Astrocyte (in vitro differentiated cells and primary cell): ENCODE measurements around the gene CHCHD3. TPM values are rescaled to one million over a fixed set of nuclear protein-coding genes. Genes with fewer than 3 reads are reported as not detected.

Source experiments
- DNase-seq: peaks from one replicate; pipeline ENCODE4 v3.0.0-alpha.2; 2010; ENCODE audit warnings: low read depth
- FAIRE-seq: peaks from 2 replicates; lab custom pipeline; 2011; peaks lifted over from hg19 to GRCh38; lab: Jason Lieb, UNC
- H2AFZ ChIP-seq: 2 replicates; pipeline ENCODE4 v1.6.0; 2012; ENCODE audit warnings: low read depth, low read length, inconsistent platforms
- H3K27ac ChIP-seq: 2 replicates; pipeline ENCODE4 v1.5.1; 2011; ENCODE audit warnings: low read depth, low read length, inconsistent platforms
- H3K27me3 ChIP-seq: 2 replicates; pipeline ENCODE4 v1.6.0; 2011; ENCODE audit warnings: low read length, inconsistent platforms; ENCODE audit not compliant: insufficient read depth
- H3K36me3 ChIP-seq: 2 replicates; pipeline ENCODE4 v1.5.1; 2011; ENCODE audit warnings: low read length, inconsistent platforms; ENCODE audit not compliant: insufficient read depth
- H3K4me1 ChIP-seq: 2 replicates; pipeline ENCODE4 v1.5.1; 2011; ENCODE audit warnings: low read length, inconsistent platforms; ENCODE audit not compliant: insufficient read depth
- H3K4me2 ChIP-seq: 2 replicates; pipeline ENCODE4 v1.6.0; 2012; ENCODE audit warnings: low read length, inconsistent platforms
- H3K4me3 ChIP-seq: 2 replicates; pipeline ENCODE4 v1.5.1; 2011; ENCODE audit warnings: low read depth, mild to moderate bottlenecking, low read length, inconsistent platforms; ENCODE audit not compliant: insufficient read depth
- H3K79me2 ChIP-seq: 2 replicates; pipeline ENCODE4 v1.6.0; 2012; ENCODE audit warnings: mild to moderate bottlenecking, low read length, inconsistent platforms; ENCODE audit not compliant: insufficient read depth
- H3K9ac ChIP-seq: 2 replicates; pipeline ENCODE4 v1.6.0; 2012; ENCODE audit warnings: mild to moderate bottlenecking, low read length, inconsistent platforms
- H3K9me3 ChIP-seq: 2 replicates; pipeline ENCODE4 v1.5.1; 2012; ENCODE audit warnings: low read depth, mild to moderate bottlenecking, low read length, inconsistent platforms; ENCODE audit not compliant: insufficient read depth
- H4K20me1 ChIP-seq: 2 replicates; pipeline ENCODE4 v1.6.0; 2012; ENCODE audit warnings: low read length, inconsistent platforms; ENCODE audit not compliant: insufficient read depth
- H3K27ac Mint-ChIP-seq: one replicate; pipeline ENCODE4 v1.8.0; 2021; ENCODE audit warnings: mild to moderate bottlenecking, mixed read lengths; ENCODE audit not compliant: unreplicated experiment
- H3K27me3 Mint-ChIP-seq: one replicate; pipeline ENCODE4 v1.8.0; 2021; ENCODE audit warnings: low read depth, mixed read lengths; ENCODE audit not compliant: unreplicated experiment
- H3K36me3 Mint-ChIP-seq: one replicate; pipeline ENCODE4 v1.8.0; 2021; ENCODE audit warnings: low read depth, mixed read lengths; ENCODE audit not compliant: unreplicated experiment
- H3K4me1 Mint-ChIP-seq: one replicate; pipeline ENCODE4 v1.8.0; 2021; ENCODE audit warnings: low read depth, mixed read lengths; ENCODE audit not compliant: unreplicated experiment
- H3K4me3 Mint-ChIP-seq: one replicate; pipeline ENCODE4 v1.8.0; 2021; ENCODE audit warnings: mild to moderate bottlenecking, moderate library complexity, mixed read lengths; ENCODE audit not compliant: unreplicated experiment
- H3K9me3 Mint-ChIP-seq: one replicate; pipeline ENCODE4 v1.8.0; 2021; ENCODE audit warnings: mild to moderate bottlenecking, mixed read lengths; ENCODE audit not compliant: unreplicated experiment
- EZH2 ChIP-seq: IDR thresholded peaks from 2 replicates; pipeline ENCODE4 v1.6.1; 2012; ENCODE audit warnings: mild to moderate bottlenecking, low read length, inconsistent platforms; ENCODE audit not compliant: insufficient read depth
- total RNA-seq: library from RNA; stranded (reverse); gene quantifications from 2 replicates; pipeline ENCODE4 v1.2.1, GENCODE V29; 2021
- TF ChIP-seq, protein P1 (sequence below): IDR thresholded peaks from 2 replicates; pipeline ENCODE4 v1.5.1; 2011; ENCODE audit warnings: low read depth, mild to moderate bottlenecking, inconsistent platforms, low read length, moderate library complexity; ENCODE audit not compliant: insufficient read depth

Gene CHCHD3
- total RNA-seq, 1 donor from 2014 or later: 63.1 TPM

DNA sequence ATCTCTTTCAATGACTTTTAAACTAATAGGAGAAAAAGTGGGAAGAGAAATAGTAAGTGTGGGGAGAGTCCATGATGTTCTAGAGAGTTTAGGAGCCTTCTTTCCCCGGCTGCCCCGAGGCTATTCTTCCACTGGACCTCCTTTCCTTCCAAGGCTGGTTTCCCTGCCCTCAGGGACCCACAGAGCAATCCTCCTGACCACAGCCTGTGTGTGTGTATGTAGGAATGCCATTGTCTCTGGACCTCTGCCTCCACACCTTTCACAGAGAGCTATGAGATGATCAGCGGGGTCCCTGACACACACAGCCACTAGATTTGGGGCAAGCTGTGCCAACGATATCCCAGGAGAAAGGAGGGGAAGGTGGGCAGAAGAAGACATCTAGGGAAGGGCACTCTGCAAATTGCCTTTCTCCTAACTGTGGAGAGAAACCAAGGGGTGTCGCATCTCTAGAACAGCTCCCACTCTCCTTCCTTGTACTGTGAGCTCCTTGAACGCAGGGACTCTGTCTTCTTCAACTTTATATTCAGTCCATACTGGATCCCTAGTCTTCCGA lies 13.3 kb upstream of the CHCHD3 start:
- no peak overlapping the region for H3K9ac ChIP-seq

DNA sequence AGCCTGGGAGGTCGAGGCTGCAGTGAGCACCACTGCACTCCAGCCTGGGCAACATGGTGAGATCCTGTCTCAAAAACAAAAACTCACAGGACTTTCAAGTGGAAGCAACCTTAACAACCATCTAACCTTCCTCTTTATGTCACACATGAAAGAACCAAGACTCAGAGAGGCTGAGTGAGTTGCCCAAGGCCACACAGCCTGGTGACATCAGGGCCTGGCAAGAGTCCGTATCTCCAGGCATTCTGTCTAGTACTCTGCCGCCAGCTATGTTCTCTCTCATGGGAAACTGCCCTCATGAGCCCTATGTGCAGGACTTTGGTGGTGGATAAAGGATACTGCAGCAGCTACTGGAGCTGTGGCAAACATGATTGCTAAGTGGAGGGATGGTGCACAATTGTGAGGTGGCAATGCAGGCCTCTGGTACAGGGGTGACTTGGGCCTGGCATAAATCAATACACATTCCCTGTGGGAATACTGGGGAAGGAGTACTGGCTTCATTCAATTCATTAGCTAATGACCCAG lies 10.1 kb upstream of the CHCHD3 start:
- Mint-ChIP-seq H3K36me3 (no peaks in the 10 kb centered on the region), H3K27me3 (no peaks in the 10 kb centered on the region), H3K4me1 (no peaks in the 10 kb centered on the region), H3K4me3 (no peak overlapping the region), H3K9me3 (no peaks in the 10 kb centered on the region), H3K27ac (no peak overlapping the region)
- H3K27me3 ChIP-seq: no peaks in the 10 kb centered on the region
- no peaks in the 10 kb centered on the region for H4K20me1 ChIP-seq
- no peaks in the 10 kb centered on the region for H3K9me3 ChIP-seq
- TF ChIP-seq, protein P1, sequence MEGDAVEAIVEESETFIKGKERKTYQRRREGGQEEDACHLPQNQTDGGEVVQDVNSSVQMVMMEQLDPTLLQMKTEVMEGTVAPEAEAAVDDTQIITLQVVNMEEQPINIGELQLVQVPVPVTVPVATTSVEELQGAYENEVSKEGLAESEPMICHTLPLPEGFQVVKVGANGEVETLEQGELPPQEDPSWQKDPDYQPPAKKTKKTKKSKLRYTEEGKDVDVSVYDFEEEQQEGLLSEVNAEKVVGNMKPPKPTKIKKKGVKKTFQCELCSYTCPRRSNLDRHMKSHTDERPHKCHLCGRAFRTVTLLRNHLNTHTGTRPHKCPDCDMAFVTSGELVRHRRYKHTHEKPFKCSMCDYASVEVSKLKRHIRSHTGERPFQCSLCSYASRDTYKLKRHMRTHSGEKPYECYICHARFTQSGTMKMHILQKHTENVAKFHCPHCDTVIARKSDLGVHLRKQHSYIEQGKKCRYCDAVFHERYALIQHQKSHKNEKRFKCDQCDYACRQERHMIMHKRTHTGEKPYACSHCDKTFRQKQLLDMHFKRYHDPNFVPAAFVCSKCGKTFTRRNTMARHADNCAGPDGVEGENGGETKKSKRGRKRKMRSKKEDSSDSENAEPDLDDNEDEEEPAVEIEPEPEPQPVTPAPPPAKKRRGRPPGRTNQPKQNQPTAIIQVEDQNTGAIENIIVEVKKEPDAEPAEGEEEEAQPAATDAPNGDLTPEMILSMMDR: no peak
- no peak for TF ChIP-seq EZH2
- FAIRE-seq: no peak
- no peak for DNase-seq
- H3K4me2 ChIP-seq: no peak overlapping the region
- no peak overlapping the region for H2AFZ ChIP-seq
- no peaks in the 10 kb centered on the region for H3K36me3 ChIP-seq
- H3K4me3 ChIP-seq: no peak overlapping the region
- no peaks in the 10 kb centered on the region for H3K4me1 ChIP-seq
- H3K27ac ChIP-seq: no peak overlapping the region
- H3K9ac ChIP-seq: no peak overlapping the region
- H3K79me2 ChIP-seq: no peaks in the 10 kb centered on the region

More for the DNA sequence above, 13.3 kb upstream of the CHCHD3 start:
- H4K20me1 ChIP-seq: no peaks in the 10 kb centered on the region
- Mint-ChIP-seq H3K9me3 (no peaks in the 10 kb centered on the region), H3K36me3 (no peaks in the 10 kb centered on the region), H3K4me3 (no peak overlapping the region), H3K27ac (no peak overlapping the region), H3K4me1 (no peaks in the 10 kb centered on the region), H3K27me3 (peaks cover 11% of the 10 kb centered on the region)
- H3K4me3 ChIP-seq: no peak overlapping the region
- H3K27ac ChIP-seq: no peak overlapping the region
- no peaks in the 10 kb centered on the region for H3K4me1 ChIP-seq
- H3K79me2 ChIP-seq: no peaks in the 10 kb centered on the region
- no peaks in the 10 kb centered on the region for H3K9me3 ChIP-seq
- H3K4me2 ChIP-seq: no peak overlapping the region
- TF ChIP-seq, protein P1: no peak
- no peak for TF ChIP-seq EZH2
- H3K36me3 ChIP-seq: no peaks in the 10 kb centered on the region
- FAIRE-seq (no peak), DNase-seq (no peak)
- H3K27me3 ChIP-seq: no peaks in the 10 kb centered on the region
- no peak overlapping the region for H2AFZ ChIP-seq

DNA sequence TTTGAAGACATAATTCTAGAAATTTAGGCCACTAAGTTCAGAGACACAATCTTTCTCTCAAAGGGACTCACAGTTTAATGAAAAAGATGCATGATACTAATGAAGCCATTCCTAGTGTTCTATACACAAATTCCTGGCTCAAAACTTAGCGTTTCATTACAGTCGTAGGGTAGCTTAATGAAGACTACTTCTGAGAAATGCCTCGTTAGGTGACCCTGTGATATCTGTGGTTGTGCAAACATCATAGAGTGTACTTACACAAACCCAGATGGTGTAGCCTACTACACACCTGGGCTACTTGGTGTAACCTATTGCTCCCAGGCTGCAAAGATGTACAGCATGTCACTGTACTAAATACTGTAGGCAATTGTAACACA lies 488 bp upstream of the CHCHD3 start:
- Histone ChIP-seq H3K36me3 (no peaks in the 10 kb centered on the region), H3K27ac (no peak overlapping the region), H3K4me1 (no peaks in the 10 kb centered on the region), H3K4me3 (no peak overlapping the region), H3K4me2 (peak overlapping the region; percentile 46), H3K27me3 (no peaks in the 10 kb centered on the region), H4K20me1 (peaks cover 30% of the 10 kb centered on the region), H3K9ac (no peak overlapping the region), H3K79me2 (peaks cover 45% of the 10 kb centered on the region), H3K9me3 (no peaks in the 10 kb centered on the region), H2AFZ (peak overlapping the region; percentile 84)
- peak overlapping the region; percentile 99 for H3K4me3 Mint-ChIP-seq
- peak overlapping the region; percentile 75 for H3K27ac Mint-ChIP-seq
- no peaks in the 10 kb centered on the region for H3K9me3 Mint-ChIP-seq
- DNase-seq (no peak), FAIRE-seq (no peak)
- no peaks in the 10 kb centered on the region for H3K27me3 Mint-ChIP-seq
- no peaks in the 10 kb centered on the region for H3K36me3 Mint-ChIP-seq
- peaks cover 15% of the 10 kb centered on the region for H3K4me1 Mint-ChIP-seq
- TF ChIP-seq, protein P1: no peak
- TF ChIP-seq EZH2: no peak
